Transverse colon (tissue), 4 donors: ENCODE results near the gene ACBD6. TPM values are rescaled to one million over a fixed set of nuclear protein-coding genes. Genes with fewer than 3 reads are reported as not detected.

Experiments used
- DNase-seq: peaks from one replicate; pipeline ENCODE4 v3.0.0-alpha.2; 2019
- H3K27ac ChIP-seq, 4 donors: fragments of 200-600 bp; sonication (generic); 2 replicates each; pipeline ENCODE4 v1.5.1; 2016 to 2018; ENCODE audit warnings: inconsistent platforms in 4 of 4
- H3K27me3 ChIP-seq: fragments of 200-600 bp; sonication (generic); 2 replicates; pipeline ENCODE4 v1.5.1; 2017; ENCODE audit warnings: inconsistent platforms
- H3K36me3 ChIP-seq, 4 donors: fragments of 200-600 bp; sonication (generic); 2 replicates each; pipeline ENCODE4 v1.5.1; 2017 to 2019; ENCODE audit warnings: inconsistent platforms in 4 of 4
- H3K4me1 ChIP-seq, 4 donors: fragments of 200-600 bp; sonication (generic); 2 replicates each; pipeline ENCODE4 v1.5.1; 2017 to 2020; ENCODE audit warnings: inconsistent platforms in 4 of 4
- H3K4me3 ChIP-seq, 4 donors: fragments of 200-600 bp; sonication (generic); 1 replicate in 1 of 4; 2 replicates in 3 of 4; pipeline versions ENCODE4 v1.5.1 to v1.6.1; 2017 to 2019; ENCODE audit warnings: inconsistent platforms in 4 of 4
- H3K9me3 ChIP-seq, 2 donors: fragments of 200-600 bp; sonication (generic); 2 replicates each; pipeline ENCODE4 v1.5.1; 2017 to 2019; ENCODE audit warnings: inconsistent platforms in 2 of 2
- EP300 ChIP-seq: sonication (generic); formaldehyde crosslinking; IDR thresholded peaks from one replicate; pipeline ENCODE4 v1.6.1; 2017; ENCODE audit warnings: antibody characterized with exemption, low read depth
- POLR2A ChIP-seq: fragments of 450-650 bp; IDR thresholded peaks from one replicate; pipeline ENCODE4 v1.6.1; 2016; ENCODE audit warnings: antibody characterized with exemption, mild to moderate bottlenecking, moderate library complexity
- POLR2AphosphoS5 ChIP-seq, 3 donors: sonication (generic); formaldehyde crosslinking; IDR thresholded peaks; one replicate each; pipeline ENCODE4 v1.6.1; 2016; ENCODE audit warnings: antibody characterized with exemption in 3 of 3
- WGBS, 2 donors: methylation state at CpG; one replicate each; pipeline ENCODE4 v1.1.5; 2018; ENCODE audit warnings: low coverage in 1 of 2; 5-methylcytosine and 5-hydroxymethylcytosine counted together
- in situ Hi-C, 4 donors: fragments of 200-750 bp; cut with MboI; loops; one replicate each; pipeline versions ENCODE4 v1.15.0 to v1.15.1; 2017; ENCODE audit warnings: low sequenced_read_pairs in 3 of 4, low pct_ligation_motif_present in 1 of 4, low pct_unique_long_range_greater_than_20kb in 1 of 4
- intact Hi-C: fragments of 100-400 bp; cut with DNase I; formaldehyde crosslinking; loops from one replicate; pipeline ENCODE4 v1.15.1; 2023; ENCODE audit warnings: low total_unique reads
- total RNA-seq, 4 donors: library from RNA; depleted of rRNA; stranded (reverse); fragments of >200 nt; gene quantifications; one replicate each; pipeline ENCODE4 v1.1.0, GENCODE V29; 2016
- TF ChIP-seq, protein P1 (sequence below), 5 experiments: fragments of 200-600 bp in 3 of 5; fragments of 450-650 bp in 2 of 5; sonication (generic) in 3 of 5; IDR thresholded peaks; 1 replicate in 2 of 5; 2 replicates in 3 of 5; pipeline ENCODE4 v1.5.1; 2016 to 2017; ENCODE audit warnings: antibody characterized with exemption in 5 of 5, inconsistent platforms in 3 of 5, mild to moderate bottlenecking in 2 of 5, moderate library complexity in 1 of 5

The ACBD6 gene
- total RNA-seq, 4 donors from 2014 or later = 9.7 to 48.4 (median 38.6) TPM

DNA sequence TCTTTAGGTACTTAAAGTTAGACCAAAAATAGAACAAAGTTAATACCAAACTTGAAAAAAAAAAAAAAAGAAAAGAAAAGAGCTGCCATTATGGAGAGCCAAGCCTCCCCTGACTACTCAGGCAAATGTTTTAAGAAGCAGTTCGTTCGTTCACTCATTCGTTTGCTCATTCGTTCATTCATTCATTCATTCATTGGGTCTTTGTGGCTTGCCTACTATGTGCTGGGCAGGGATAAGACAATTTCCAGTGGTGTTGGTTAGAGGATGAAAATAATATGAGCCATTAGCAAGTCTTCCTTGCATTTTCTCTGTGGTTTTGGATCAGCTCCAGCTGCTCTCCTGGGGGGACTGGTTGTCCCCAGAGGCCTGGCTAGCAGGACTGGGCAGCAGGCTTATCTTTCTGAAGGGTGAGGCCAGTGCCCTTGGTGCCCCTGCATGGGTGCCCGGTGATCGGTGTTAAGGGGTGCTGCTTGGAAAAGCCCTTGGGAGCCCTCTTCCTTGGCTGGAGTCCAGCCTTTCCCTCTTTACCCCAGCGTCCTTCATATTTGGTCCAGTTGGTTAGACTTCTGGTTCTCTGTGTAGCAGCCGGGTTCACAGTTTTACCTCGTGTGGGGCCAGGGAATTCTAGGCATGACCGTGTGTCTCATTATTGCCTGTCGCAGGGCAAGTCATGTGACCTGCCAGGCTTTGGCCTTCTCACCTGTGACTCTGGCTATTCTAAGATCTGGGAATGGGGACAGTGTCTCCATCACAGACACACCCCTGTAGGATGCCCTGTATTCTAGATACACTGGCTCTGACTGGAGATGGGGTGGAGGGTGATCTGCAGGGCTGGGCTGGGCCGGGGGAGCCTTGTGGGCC is 239.5 kb downstream of the ACBD6 start:
- Histone ChIP-seq H3K4me1 (peaks cover 0 to 4% (median 0%) of the 10 kb centered on the region in 4 donors), H3K4me3 (no peak overlapping the region), H3K27ac (no peak overlapping the region), H3K36me3 (no peaks in the 10 kb centered on the region), H3K27me3 (peaks cover 17% of the 10 kb centered on the region), H3K9me3 (no peaks in the 10 kb centered on the region)
- no peak for DNase-seq
- 53 to 58% methylated on average over 5 to 12 of the region's 12 CpGs for WGBS, 2 donors
- in situ Hi-C loops = loop anchor here in 2 of 4 donors (25.0 kb wide), 1 partner anchor 224 kb away; no protein-coding TSS in a partner anchor
- TF ChIP-seq POLR2AphosphoS5 (IDR thresholded peaks at IDR 0.05) (no peak), POLR2A (no peak), EP300 (no peak)
- TF ChIP-seq, protein P1, sequence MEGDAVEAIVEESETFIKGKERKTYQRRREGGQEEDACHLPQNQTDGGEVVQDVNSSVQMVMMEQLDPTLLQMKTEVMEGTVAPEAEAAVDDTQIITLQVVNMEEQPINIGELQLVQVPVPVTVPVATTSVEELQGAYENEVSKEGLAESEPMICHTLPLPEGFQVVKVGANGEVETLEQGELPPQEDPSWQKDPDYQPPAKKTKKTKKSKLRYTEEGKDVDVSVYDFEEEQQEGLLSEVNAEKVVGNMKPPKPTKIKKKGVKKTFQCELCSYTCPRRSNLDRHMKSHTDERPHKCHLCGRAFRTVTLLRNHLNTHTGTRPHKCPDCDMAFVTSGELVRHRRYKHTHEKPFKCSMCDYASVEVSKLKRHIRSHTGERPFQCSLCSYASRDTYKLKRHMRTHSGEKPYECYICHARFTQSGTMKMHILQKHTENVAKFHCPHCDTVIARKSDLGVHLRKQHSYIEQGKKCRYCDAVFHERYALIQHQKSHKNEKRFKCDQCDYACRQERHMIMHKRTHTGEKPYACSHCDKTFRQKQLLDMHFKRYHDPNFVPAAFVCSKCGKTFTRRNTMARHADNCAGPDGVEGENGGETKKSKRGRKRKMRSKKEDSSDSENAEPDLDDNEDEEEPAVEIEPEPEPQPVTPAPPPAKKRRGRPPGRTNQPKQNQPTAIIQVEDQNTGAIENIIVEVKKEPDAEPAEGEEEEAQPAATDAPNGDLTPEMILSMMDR (IDR thresholded peaks at IDR 0.05) = no peak
- intact Hi-C loops = no loop called here

DNA sequence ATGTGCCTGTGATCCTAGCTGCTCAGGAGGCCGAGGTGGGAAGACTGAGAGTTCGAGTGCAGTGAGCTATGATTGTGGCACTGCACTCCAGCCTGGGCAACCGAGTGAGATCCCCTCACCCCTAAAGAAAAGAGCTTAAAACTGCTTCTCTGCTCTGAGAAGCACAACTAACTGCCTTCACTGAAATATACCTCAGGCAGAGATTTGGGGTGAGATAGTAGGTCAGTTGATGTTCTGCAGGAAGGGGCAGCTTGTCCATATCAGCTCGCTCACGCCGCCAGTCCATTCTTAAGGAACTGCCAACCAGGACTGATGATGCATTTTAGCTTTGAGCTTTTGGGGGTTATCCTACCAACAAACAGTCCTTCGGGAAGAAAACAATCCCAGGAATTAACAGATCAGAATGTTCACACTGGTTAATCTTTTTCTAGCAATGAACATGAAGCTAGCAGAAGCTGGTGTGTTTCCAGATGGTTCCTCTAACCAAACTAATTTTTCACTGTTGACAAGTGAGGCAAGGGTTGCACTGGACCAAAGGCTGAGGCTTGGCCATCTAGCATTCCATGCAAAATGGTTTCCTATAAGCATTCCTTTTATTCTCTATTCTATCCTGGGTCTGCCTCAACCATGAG is 240.7 kb downstream of the ACBD6 start:
- intact Hi-C loops = no loop called here

DNA sequence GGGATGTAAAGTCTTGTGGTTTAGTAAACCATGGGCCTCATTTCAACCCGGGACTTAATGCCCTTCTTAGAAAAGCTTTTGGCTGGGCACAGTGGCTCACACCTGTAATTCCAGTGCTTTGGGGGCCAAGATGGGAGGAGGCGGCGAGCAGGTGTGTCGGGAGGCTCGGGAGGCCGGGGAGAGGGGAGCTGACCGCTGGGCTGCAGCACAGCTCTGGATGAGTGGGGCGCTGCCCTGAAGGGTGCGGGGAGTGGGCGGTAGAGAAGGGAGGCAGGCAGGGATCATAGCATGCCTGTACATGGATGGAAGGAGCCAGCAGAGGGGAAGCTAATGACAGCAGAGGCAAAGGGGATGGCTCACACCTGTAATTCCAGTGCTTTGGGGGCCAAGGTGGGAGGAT is 241.3 kb downstream of the ACBD6 start:
- no peak for DNase-seq
- Histone ChIP-seq H3K4me1 (peaks cover 0 to 4% (median 0%) of the 10 kb centered on the region in 4 donors), H3K27ac (no peak overlapping the region), H3K27me3 (peaks cover 33% of the 10 kb centered on the region), H3K4me3 (no peak overlapping the region), H3K36me3 (no peaks in the 10 kb centered on the region), H3K9me3 (no peaks in the 10 kb centered on the region)
- WGBS, 2 donors = 82% methylated on average over 10 of the region's 10 CpGs; no CpG with 5 or more reads in 1 of the 2 donors
- TF ChIP-seq POLR2A (no peak), EP300 (no peak), POLR2AphosphoS5 (IDR thresholded peaks at IDR 0.05) (no peak)
- TF ChIP-seq, protein P1 (IDR thresholded peaks at IDR 0.05) = no peak
- in situ Hi-C loops = loop anchor here in 2 of 4 donors (25.0 kb wide), 1 partner anchor 226 kb away; no protein-coding TSS in a partner anchor
- intact Hi-C loops = no loop called here

More for the DNA sequence above, 240.7 kb downstream of the ACBD6 start:
- Histone ChIP-seq H3K9me3 (no peaks in the 10 kb centered on the region), H3K27me3 (peaks cover 27% of the 10 kb centered on the region), H3K4me3 (no peak overlapping the region), H3K27ac (no peak overlapping the region), H3K4me1 (peaks cover 0 to 4% (median 0%) of the 10 kb centered on the region in 4 donors), H3K36me3 (no peaks in the 10 kb centered on the region)
- in situ Hi-C loops = loop anchor here in 2 of 4 donors (25.0 kb wide), 1 partner anchor 226 kb away; no protein-coding TSS in a partner anchor
- TF ChIP-seq EP300 (no peak), POLR2A (no peak), POLR2AphosphoS5 (IDR thresholded peaks at IDR 0.05) (no peak)
- TF ChIP-seq, protein P1 (IDR thresholded peaks at IDR 0.05) = no peak
- no peak for DNase-seq
- 69 to 78% methylated on average over 7 of the region's 7 CpGs for WGBS, 2 donors

- Histone ChIP-seq H3K27ac (no peak overlapping the region), H3K36me3 (no peaks in the 10 kb centered on the region), H3K4me3 (no peak overlapping the region), H3K4me1 (peaks cover 0 to 4% (median 0%) of the 10 kb centered on the region in 4 donors), H3K9me3 (no peaks in the 10 kb centered on the region), H3K27me3 (peaks cover 37% of the 10 kb centered on the region)
- 74% methylated on average over 13 of the region's 13 CpGs; no CpG with 5 or more reads in 1 of the 2 donors for WGBS, 2 donors
- intact Hi-C loops (no loop called here), in situ Hi-C loops (loop anchor here in 2 of 4 donors (25.0 kb wide), 1 partner anchor 227 kb away; no protein-coding TSS in a partner anchor)
- TF ChIP-seq EP300 = no peak
- TF ChIP-seq POLR2AphosphoS5 (IDR thresholded peaks at IDR 0.05) = no peak
- TF ChIP-seq, protein P1 (IDR thresholded peaks at IDR 0.05) = no peak
- no peak for TF ChIP-seq POLR2A
- no peak for DNase-seq
Observed at GRCh38 chr1:180260541-180260940, 241.8 kb downstream of the ACBD6 start.
